ENCODE measurements around the gene ZDHHC3. TPM values are rescaled to one million over a fixed set of nuclear protein-coding genes. Genes with fewer than 3 reads are reported as not detected.

ZDHHC3 gene
- polyA plus RNA-seq, 1 of the 3 experiments (the other 2 are of a cell fraction): 60.7 TPM

- H3K27ac ChIP-seq (ENCODE audit: low read depth in 2 of 2, low read length in 1 of 2): no peak overlapping the region
- no peaks in the 10 kb centered on the region for H3K27me3 ChIP-seq (ENCODE audit: insufficient read depth)
- no peak overlapping the region for H2AFZ ChIP-seq (ENCODE audit: low read depth)
- H3K36me3 ChIP-seq (replicated peaks in 1 of 2; ENCODE audit: control insufficient read depth in 1 of 2, insufficient read depth in 2 of 2, low read length in 1 of 2): no peaks in the 10 kb centered on the region
- POLR2A ChIA-PET: no interaction called here
- DNase-seq: no peak
- 52% methylated on average over 3 of the region's 3 CpGs for WGBS (ENCODE audit: low lambda C conversion rate)
- H3K9me2 ChIP-seq: no peaks in the 10 kb centered on the region
- H3K9me3 ChIP-seq: no peaks in the 10 kb centered on the region
- no peak overlapping the region for H3K4me3 ChIP-seq (ENCODE audit: low read depth in 2 of 2, low read length in 1 of 2)
- H3K79me2 ChIP-seq (ENCODE audit: insufficient read depth): no peaks in the 10 kb centered on the region
- H3K9ac ChIP-seq: no peak overlapping the region
- H3F3A ChIP-seq (replicated peaks; ENCODE audit: insufficient read depth): peaks cover 3% of the 10 kb centered on the region
- CTCF ChIA-PET: interaction anchor here (1.0 kb wide), 1 partner anchor 98 kb away, joined by 3 read pairs; no protein-coding TSS in a partner anchor
- H4K20me1 ChIP-seq (ENCODE audit: insufficient read depth): no peaks in the 10 kb centered on the region
- peaks cover 0 to 6% of the 10 kb centered on the region in 2 experiments; a peak in 3 of 4 replicates for H3K4me1 ChIP-seq (ENCODE audit: control insufficient read depth in 1 of 2, insufficient read depth in 2 of 2, low read depth in 1 of 2, low read length in 1 of 2)
- TF ChIP-seq CHD2 (IDR thresholded peaks at IDR 0.05; ENCODE audit: low read length, partially characterized antibody): no peak
- no peak for TF ChIP-seq TEAD4 (IDR thresholded peaks at IDR 0.05; ENCODE audit: borderline replicate concordance, insufficient read depth)
- no peak for TF ChIP-seq YY1 (IDR thresholded peaks at IDR 0.05; ENCODE audit: low read depth)
- H3K4me2 ChIP-seq: no peak overlapping the region
Observed at GRCh38 chr3:44890852-44891251, 85.1 kb downstream of the ZDHHC3 start.

GRCh38 chr3:44890258-44890657 is 85.7 kb downstream of the ZDHHC3 start:
- Histone ChIP-seq H3K4me2 (no peak overlapping the region), H3F3A (replicated peaks; ENCODE audit: insufficient read depth) (peaks cover 3% of the 10 kb centered on the region), H3K27ac (ENCODE audit: low read depth in 2 of 2, low read length in 1 of 2) (no peak overlapping the region), H3K4me1 (ENCODE audit: control insufficient read depth in 1 of 2, insufficient read depth in 2 of 2, low read depth in 1 of 2, low read length in 1 of 2) (peaks cover under 1 to 8% of the 10 kb centered on the region in 2 experiments; a peak in 3 of 4 replicates), H3K27me3 (ENCODE audit: insufficient read depth) (no peaks in the 10 kb centered on the region), H3K4me3 (ENCODE audit: low read depth in 2 of 2, low read length in 1 of 2) (no peak overlapping the region), H3K9me2 (no peaks in the 10 kb centered on the region), H2AFZ (ENCODE audit: low read depth) (no peak overlapping the region), H3K36me3 (replicated peaks in 1 of 2; ENCODE audit: control insufficient read depth in 1 of 2, insufficient read depth in 2 of 2, low read length in 1 of 2) (no peaks in the 10 kb centered on the region), H3K79me2 (ENCODE audit: insufficient read depth) (no peaks in the 10 kb centered on the region), H3K9me3 (no peaks in the 10 kb centered on the region), H4K20me1 (ENCODE audit: insufficient read depth) (no peaks in the 10 kb centered on the region), H3K9ac (no peak overlapping the region)
- ChIA-PET CTCF (interaction anchor here (1.0 kb wide), 1 partner anchor 97 kb away, joined by 3 read pairs; no protein-coding TSS in a partner anchor), POLR2A (no interaction called here)
- no peak for DNase-seq
- 91% methylated on average over 3 of the region's 3 CpGs for WGBS (ENCODE audit: low lambda C conversion rate)
- TF ChIP-seq RCOR1 (IDR thresholded peaks at IDR 0.05; ENCODE audit: low read length) (no peak), REST (IDR thresholded peaks at IDR 0.05; ENCODE audit: low read depth, low read length) (peak; percentile 92)

- ChIA-PET CTCF (no interaction called here), POLR2A (no interaction called here)
- no peak overlapping the region for H3K27ac ChIP-seq (ENCODE audit: low read depth in 2 of 2, low read length in 1 of 2)
- H3F3A ChIP-seq (replicated peaks; ENCODE audit: insufficient read depth): peaks cover 10% of the 10 kb centered on the region
- no peaks in the 10 kb centered on the region for H3K9me3 ChIP-seq
- TF ChIP-seq EZH2phosphoT487 (IDR thresholded peaks at IDR 0.05; ENCODE audit: borderline replicate concordance, low read depth) (no peak), RFX5 (IDR thresholded peaks at IDR 0.05; ENCODE audit: low read length) (no peak), MEF2A (IDR thresholded peaks at IDR 0.05; ENCODE audit: borderline replicate concordance, low read depth) (no peak), SIN3A (IDR thresholded peaks at IDR 0.05; ENCODE audit: borderline replicate concordance, low read depth, low read length) (no peak)
- H2AFZ ChIP-seq (ENCODE audit: low read depth): no peak overlapping the region
- H3K4me1 ChIP-seq (ENCODE audit: control insufficient read depth in 1 of 2, insufficient read depth in 2 of 2, low read depth in 1 of 2, low read length in 1 of 2): peaks cover 6 to 21% of the 10 kb centered on the region in 2 experiments; a peak in 3 of 4 replicates
- no peaks in the 10 kb centered on the region for H3K9me2 ChIP-seq
- 81% methylated on average over 7 of the region's 7 CpGs for WGBS (ENCODE audit: low lambda C conversion rate)
- H3K79me2 ChIP-seq (ENCODE audit: insufficient read depth): no peaks in the 10 kb centered on the region
- DNase-seq: no peak
- no peak overlapping the region for H3K4me2 ChIP-seq
- no peak overlapping the region for H3K9ac ChIP-seq
- no peaks in the 10 kb centered on the region for H3K36me3 ChIP-seq (replicated peaks in 1 of 2; ENCODE audit: control insufficient read depth in 1 of 2, insufficient read depth in 2 of 2, low read length in 1 of 2)
- no peaks in the 10 kb centered on the region for H3K27me3 ChIP-seq (ENCODE audit: insufficient read depth)
- no peaks in the 10 kb centered on the region for H4K20me1 ChIP-seq (ENCODE audit: insufficient read depth)
- no peak overlapping the region for H3K4me3 ChIP-seq (ENCODE audit: low read depth in 2 of 2, low read length in 1 of 2)
Observed at GRCh38 chr3:44887101-44887500, 88.9 kb downstream of the ZDHHC3 start.
